Upper lobe of left lung (tissue), 6 donors: Measurements from ENCODE around the gene SMAD6. TPM values are rescaled to one million over a fixed set of nuclear protein-coding genes. Genes with fewer than 3 reads are reported as not detected.
A peak's percentile ranks its signal among the peaks of the same experiment; 100 is the strongest.
"Not testable (repeated sequence)": the region's sequence is repeated elsewhere in the genome, so short reads cannot be mapped to it uniquely, and the experiment has no call there.

Experiments
- ATAC-seq, 2 donors: fragments of 200-7000 bp; cut with Tn5 transposase; one replicate each; pipeline ENCODE4 v1.9.1; 2022; ENCODE audit warnings: mild to moderate bottlenecking in 2 of 2, moderate library complexity in 2 of 2; ENCODE audit not compliant: low FRiP score in 2 of 2
- DNase-seq, 2 donors: peaks; one replicate each; pipeline ENCODE4 v3.0.0-alpha.2; 2019 to 2020
- H3K27ac ChIP-seq, 4 donors: fragments of 200-600 bp; sonication (generic); one replicate each; pipeline ENCODE4 v1.5.1; 2016 to 2019
- H3K27me3 ChIP-seq, 4 donors: fragments of 200-600 bp; sonication (generic); one replicate each; pipeline ENCODE4 v1.5.1; 2017 to 2019
- H3K36me3 ChIP-seq, 4 donors: fragments of 200-600 bp; sonication (generic); one replicate each; pipeline ENCODE4 v1.5.1; 2016 to 2019
- H3K4me1 ChIP-seq, 4 donors: fragments of 200-600 bp; sonication (generic); one replicate each; pipeline ENCODE4 v1.5.1; 2018 to 2019
- H3K4me3 ChIP-seq, 4 donors: fragments of 200-600 bp; sonication (generic); one replicate each; pipeline ENCODE4 v1.5.1; 2017 to 2019; ENCODE audit warnings: mild to moderate bottlenecking in 2 of 4, moderate library complexity in 1 of 4
- H3K9me3 ChIP-seq, 4 donors: fragments of 200-600 bp; sonication (generic); one replicate each; pipeline ENCODE4 v1.5.1; 2018 to 2019
- EP300 ChIP-seq, 4 donors: sonication (generic); formaldehyde crosslinking; IDR thresholded peaks; one replicate each; pipeline ENCODE4 v1.5.1; 2017; ENCODE audit warnings: antibody characterized with exemption in 4 of 4, control low read depth in 2 of 4
- POLR2A ChIP-seq, 4 donors: fragments of 450-650 bp; IDR thresholded peaks; one replicate each; pipeline ENCODE4 v1.5.1; 2016 to 2017; ENCODE audit warnings: antibody characterized with exemption in 4 of 4, mild to moderate bottlenecking in 2 of 4
- POLR2AphosphoS5 ChIP-seq, 2 donors: sonication (generic); formaldehyde crosslinking; IDR thresholded peaks; one replicate each; pipeline ENCODE4 v1.5.1; 2017; ENCODE audit warnings: antibody characterized with exemption in 2 of 2
- WGBS, 2 donors: methylation state at CpG; one replicate each; pipeline ENCODE4 v1.1.5; 2017 to 2018; 5-methylcytosine and 5-hydroxymethylcytosine counted together
- total RNA-seq, 6 donors: library from RNA; depleted of rRNA in 4 of 6; stranded (reverse); fragments of >200 nt in 4 of 6; gene quantifications; one replicate each; pipeline versions ENCODE4 v1.1.0 to v1.2.1, GENCODE V29; 2016 to 2021
- TF ChIP-seq, protein P1 (sequence below), 6 experiments: fragments of 450-650 bp in 4 of 6; fragments of 200-600 bp in 2 of 6; sonication (generic) in 2 of 6; IDR thresholded peaks; one replicate each; pipeline ENCODE4 v1.5.1; 2016 to 2019; ENCODE audit warnings: antibody characterized with exemption in 6 of 6
- donor health status: DM: no; HTN: no; CAD: no; lungs with moderate emphysema.
- donor health status: DM: no; HTN: yes; CAD: no; lungs with severe emphysema.

Gene SMAD6
- total RNA-seq, 6 donors from 2014 or later = 76.6 to 377 (median 102) TPM

DNA sequence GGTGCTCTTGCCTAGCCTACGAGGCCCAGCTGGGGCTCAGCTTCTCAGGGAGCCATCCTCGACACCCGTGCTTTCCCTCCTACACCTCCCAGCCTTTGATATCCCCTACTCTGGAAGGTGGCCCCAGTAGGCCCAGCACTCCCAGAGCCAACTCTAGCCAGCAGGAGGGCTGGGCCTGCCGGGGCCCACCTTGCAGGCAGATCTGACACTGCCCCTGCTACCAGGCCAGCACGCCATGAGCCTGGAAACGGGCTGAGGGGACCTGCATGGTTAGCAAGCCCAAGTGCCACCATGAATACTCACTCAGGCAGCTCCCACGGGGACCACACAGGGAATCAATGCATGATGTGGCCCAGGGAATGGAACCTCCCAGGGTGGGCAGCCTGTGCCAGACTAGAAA is 123.7 kb downstream of the SMAD6 start:
- Histone ChIP-seq H3K27me3 (no peaks in the 10 kb centered on the region), H3K4me3 (no peak overlapping the region), H3K9me3 (no peaks in the 10 kb centered on the region), H3K36me3 (no peaks in the 10 kb centered on the region), H3K4me1 (no peaks in the 10 kb centered on the region), H3K27ac (no peak overlapping the region)
- DNase-seq (peak in 1 of 2 donors; percentile 32), ATAC-seq (no peak)
- TF ChIP-seq, protein P1, sequence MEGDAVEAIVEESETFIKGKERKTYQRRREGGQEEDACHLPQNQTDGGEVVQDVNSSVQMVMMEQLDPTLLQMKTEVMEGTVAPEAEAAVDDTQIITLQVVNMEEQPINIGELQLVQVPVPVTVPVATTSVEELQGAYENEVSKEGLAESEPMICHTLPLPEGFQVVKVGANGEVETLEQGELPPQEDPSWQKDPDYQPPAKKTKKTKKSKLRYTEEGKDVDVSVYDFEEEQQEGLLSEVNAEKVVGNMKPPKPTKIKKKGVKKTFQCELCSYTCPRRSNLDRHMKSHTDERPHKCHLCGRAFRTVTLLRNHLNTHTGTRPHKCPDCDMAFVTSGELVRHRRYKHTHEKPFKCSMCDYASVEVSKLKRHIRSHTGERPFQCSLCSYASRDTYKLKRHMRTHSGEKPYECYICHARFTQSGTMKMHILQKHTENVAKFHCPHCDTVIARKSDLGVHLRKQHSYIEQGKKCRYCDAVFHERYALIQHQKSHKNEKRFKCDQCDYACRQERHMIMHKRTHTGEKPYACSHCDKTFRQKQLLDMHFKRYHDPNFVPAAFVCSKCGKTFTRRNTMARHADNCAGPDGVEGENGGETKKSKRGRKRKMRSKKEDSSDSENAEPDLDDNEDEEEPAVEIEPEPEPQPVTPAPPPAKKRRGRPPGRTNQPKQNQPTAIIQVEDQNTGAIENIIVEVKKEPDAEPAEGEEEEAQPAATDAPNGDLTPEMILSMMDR (IDR thresholded peaks at IDR 0.05) = no peak
- TF ChIP-seq POLR2A (IDR thresholded peaks at IDR 0.05) (no peak), EP300 (IDR thresholded peaks at IDR 0.05) (no peak), POLR2AphosphoS5 (IDR thresholded peaks at IDR 0.05) (no peak)
- 88 to 100% methylated on average over 3 of the region's 7 CpGs for WGBS, 2 donors

DNA sequence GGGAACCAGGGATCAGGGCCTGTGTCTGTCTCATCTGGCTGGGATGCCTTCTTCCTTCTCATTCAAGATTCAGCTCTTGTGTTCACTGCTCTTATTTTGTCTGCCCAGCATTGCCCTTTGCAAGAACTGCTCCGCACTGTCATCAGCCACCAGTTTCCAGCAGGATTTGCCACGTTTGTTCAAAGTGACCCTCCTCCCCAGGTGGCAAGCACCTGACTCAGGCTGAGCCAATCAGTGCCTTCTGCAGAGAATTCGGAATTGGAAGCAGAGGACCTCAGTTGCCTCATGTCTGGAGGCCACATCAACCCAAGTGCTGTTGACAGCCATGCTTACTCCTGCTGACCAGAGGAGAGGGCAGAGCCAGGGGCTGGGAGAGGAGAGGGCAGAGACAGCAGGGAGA is 124.5 kb downstream of the SMAD6 start:
- Histone ChIP-seq H3K9me3 (no peaks in the 10 kb centered on the region), H3K27ac (no peak overlapping the region), H3K27me3 (no peaks in the 10 kb centered on the region), H3K4me3 (no peak overlapping the region), H3K4me1 (no peaks in the 10 kb centered on the region), H3K36me3 (no peaks in the 10 kb centered on the region)
- DNase-seq (no peak), ATAC-seq (no peak)
- TF ChIP-seq EP300 (IDR thresholded peaks at IDR 0.05) (no peak), POLR2AphosphoS5 (IDR thresholded peaks at IDR 0.05) (no peak), POLR2A (IDR thresholded peaks at IDR 0.05) (no peak)
- TF ChIP-seq, protein P1 (IDR thresholded peaks at IDR 0.05) = no peak
- 91 to 97% methylated on average over 3 of the region's 3 CpGs for WGBS, 2 donors

DNA sequence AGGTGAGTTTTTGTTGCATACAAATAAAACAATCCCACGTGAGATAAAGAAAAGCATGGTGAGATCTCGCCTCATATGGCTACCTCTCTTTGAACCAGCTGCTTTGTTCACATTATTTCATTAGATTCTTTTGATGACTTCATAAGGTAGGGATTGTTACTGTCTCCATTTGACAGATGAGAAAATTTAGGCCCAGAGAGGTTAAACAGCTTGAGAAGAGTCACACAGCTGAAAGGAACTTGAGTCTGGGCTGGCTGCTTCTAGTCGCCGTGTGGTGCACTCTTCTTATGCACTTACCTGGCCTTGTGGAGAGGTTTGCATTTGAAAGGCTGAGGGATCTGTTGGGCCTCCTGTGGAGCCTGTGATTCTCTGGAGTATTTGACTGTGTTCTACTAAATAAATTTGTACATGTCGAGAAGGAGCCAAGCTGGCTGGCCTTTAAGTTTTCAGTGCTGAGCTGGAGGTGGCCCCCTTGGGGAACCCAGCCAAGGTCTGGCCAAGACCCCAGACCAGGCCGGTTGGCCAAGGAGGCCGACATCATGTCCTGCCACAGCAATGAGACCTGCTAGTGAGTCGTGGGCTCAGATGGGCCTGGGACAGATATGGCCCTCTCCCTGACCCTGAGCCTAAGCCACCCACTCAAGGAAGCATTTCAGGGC is 125.1 kb downstream of the SMAD6 start:
- Histone ChIP-seq H3K27ac (no peak overlapping the region), H3K4me1 (peaks cover 0 to 4% (median 0%) of the 10 kb centered on the region in 4 donors), H3K27me3 (no peaks in the 10 kb centered on the region), H3K4me3 (no peak overlapping the region), H3K9me3 (no peaks in the 10 kb centered on the region), H3K36me3 (no peaks in the 10 kb centered on the region)
- DNase-seq = no peak
- no peak for ATAC-seq
- WGBS, 2 donors = 82 to 85% methylated on average over 5 to 8 of the region's 8 CpGs
- TF ChIP-seq POLR2AphosphoS5 (IDR thresholded peaks at IDR 0.05) (no peak), POLR2A (IDR thresholded peaks at IDR 0.05) (no peak), EP300 (IDR thresholded peaks at IDR 0.05) (no peak)
- TF ChIP-seq, protein P1 (IDR thresholded peaks at IDR 0.05) = no peak

DNA sequence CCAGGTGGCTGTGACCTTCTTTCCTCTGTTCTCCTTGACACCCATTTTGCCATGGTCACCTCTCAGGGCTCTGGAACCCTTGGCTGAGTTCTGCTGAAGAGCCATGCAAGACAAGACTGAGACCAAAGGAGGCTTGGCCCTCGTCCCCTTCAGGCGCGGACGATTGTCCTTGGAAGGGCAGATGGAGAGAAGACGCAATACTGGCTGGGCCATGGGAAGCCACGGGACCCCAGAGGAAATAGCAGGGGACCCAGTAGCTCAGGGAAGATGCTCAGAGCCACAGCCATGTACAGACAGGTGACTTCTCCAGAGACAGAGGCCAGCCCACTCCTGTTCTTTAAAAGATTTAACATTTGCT is 125.6 kb downstream of the SMAD6 start:
- Histone ChIP-seq H3K27me3 (no peaks in the 10 kb centered on the region), H3K9me3 (no peaks in the 10 kb centered on the region), H3K4me3 (no peak overlapping the region), H3K36me3 (no peaks in the 10 kb centered on the region), H3K4me1 (peaks cover 0 to 4% (median 0%) of the 10 kb centered on the region in 4 donors), H3K27ac (no peak overlapping the region)
- ATAC-seq = no peak
- DNase-seq = no peak
- TF ChIP-seq POLR2AphosphoS5 (IDR thresholded peaks at IDR 0.05) (no peak), EP300 (IDR thresholded peaks at IDR 0.05) (no peak), POLR2A (IDR thresholded peaks at IDR 0.05) (no peak)
- TF ChIP-seq, protein P1 (IDR thresholded peaks at IDR 0.05) = no peak
- 91 to 93% methylated on average over 6 of the region's 6 CpGs for WGBS, 2 donors

DNA sequence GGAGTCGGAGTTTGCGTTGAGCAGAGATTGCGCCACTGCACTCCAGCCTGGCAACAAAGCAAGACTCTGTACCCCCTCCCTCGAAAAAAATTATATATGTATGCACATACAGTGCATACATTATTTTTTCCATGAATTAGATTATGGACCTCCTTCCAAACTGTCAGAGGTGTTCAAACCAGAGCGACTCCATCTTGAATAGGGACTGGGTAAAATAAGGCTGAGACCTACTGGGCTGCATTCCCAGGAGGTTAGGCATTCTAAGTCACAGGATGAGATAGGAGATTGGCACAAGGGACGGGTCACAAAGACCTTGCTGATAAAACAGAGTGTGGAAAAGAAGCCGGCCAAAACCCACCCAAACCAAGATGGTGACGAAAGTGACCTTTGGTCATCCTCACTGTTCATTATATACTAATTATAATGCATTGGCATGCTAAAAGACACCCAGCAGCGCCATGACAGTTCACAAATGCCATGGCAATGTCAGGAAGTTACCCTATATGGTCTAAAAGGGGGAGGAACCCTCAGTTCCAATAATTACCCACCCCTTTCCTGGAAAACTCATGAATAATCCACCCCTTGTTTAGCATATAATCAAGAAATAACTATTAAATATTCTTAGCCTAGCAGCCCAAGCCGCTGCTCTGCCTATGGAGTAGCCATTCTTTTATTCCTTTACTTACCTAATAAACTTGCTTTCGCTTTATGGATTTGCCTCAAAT is 126.9 kb downstream of the SMAD6 start:
- not testable (repeated sequence) for H3K9me3 ChIP-seq, ATAC-seq, H3K27ac ChIP-seq, H3K4me3 ChIP-seq, DNase-seq, H3K36me3 ChIP-seq, H3K27me3 ChIP-seq
- H3K4me1 ChIP-seq = peaks cover 0 to 14% (median 2%) of the 10 kb centered on the region in 4 donors
- 92 to 94% methylated on average over 11 of the region's 11 CpGs for WGBS, 2 donors
